ENCODE results near the gene MAPKAPK2. TPM values are rescaled to one million over a fixed set of nuclear protein-coding genes. Genes with fewer than 3 reads are reported as not detected.

Gene MAPKAPK2
- total RNA-seq, 1 experiment from 2014 or later = 72.4 TPM

DNA sequence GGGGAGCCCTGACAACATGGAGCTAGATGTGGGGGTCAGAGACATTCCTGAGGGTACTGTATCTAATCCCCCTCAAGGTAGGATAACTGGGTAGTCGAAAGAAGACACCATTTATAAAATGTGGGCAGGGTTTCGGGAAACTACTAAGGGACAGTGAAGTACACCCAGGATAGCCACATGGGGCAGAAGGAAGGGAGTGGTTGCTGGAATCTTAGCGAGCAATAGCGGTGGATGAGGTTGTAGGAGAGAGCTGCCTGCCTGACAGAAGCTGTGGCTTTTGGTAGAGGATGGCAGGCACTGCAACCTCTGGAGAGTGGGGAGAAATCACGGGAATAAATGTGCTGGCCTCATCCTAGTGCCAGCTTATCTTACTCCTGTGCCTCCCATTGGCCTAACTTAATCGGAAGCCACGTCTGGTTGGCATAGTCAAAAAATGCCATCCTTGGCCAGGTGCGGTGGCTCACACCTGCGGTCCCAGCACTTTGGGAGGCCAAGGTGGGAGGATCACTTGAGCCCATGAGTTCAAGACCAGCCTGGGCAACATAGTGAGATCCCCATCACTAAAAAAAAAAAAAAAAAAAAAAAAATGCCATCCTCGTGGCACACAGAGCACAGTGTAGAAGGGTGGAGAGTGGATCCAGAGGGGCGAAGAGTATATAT lies 23.4 kb upstream of the MAPKAPK2 start:
- CTCF ChIA-PET = no interaction called here
- Histone ChIP-seq H3K9me3 (ENCODE audit: control insufficient read depth, insufficient read depth, low read depth, low read length) (no peaks in the 10 kb centered on the region), H3K27ac (ENCODE audit: low read length) (no peak overlapping the region), H3K4me3 (ENCODE audit: low read depth in 2 of 2, low read length in 2 of 2) (no peak overlapping the region), H3K4me1 (ENCODE audit: control insufficient read depth, insufficient read depth, low read length) (no peaks in the 10 kb centered on the region), H3K27me3 (ENCODE audit: control insufficient read depth, insufficient read depth, low read length) (peaks cover 11% of the 10 kb centered on the region; the same call in 1 of the 2 replicates), H3K36me3 (ENCODE audit: control insufficient read depth, insufficient read depth, low read length) (no peaks in the 10 kb centered on the region)
- DNase-seq (ENCODE audit: low read depth, low spot score) (no peak), ATAC-seq (no peak)
- in situ Hi-C loops (cut with HindIII; ENCODE audit: low pct_unique_long_range_greater_than_20kb, low sequenced_read_pairs) = no loop called here
- intact Hi-C loops (cut with micrococcal nuclease; ENCODE audit: unreplicated experiment) = no loop called here
- POLR2A ChIA-PET = no interaction called here
- no peak for TF ChIP-seq SIN3A (IDR thresholded peaks at IDR 0.05; ENCODE audit: borderline replicate concordance, insufficient read depth, low read depth, low read length)
- no peak for TF ChIP-seq REST (IDR thresholded peaks at IDR 0.05; ENCODE audit: insufficient read depth in 1 of 2, low read depth in 2 of 2, low read length in 1 of 2)
- no peak for TF ChIP-seq POLR2AphosphoS5 (IDR thresholded peaks at IDR 0.05; ENCODE audit: low read depth, low read length)
- TF ChIP-seq, protein P1, sequence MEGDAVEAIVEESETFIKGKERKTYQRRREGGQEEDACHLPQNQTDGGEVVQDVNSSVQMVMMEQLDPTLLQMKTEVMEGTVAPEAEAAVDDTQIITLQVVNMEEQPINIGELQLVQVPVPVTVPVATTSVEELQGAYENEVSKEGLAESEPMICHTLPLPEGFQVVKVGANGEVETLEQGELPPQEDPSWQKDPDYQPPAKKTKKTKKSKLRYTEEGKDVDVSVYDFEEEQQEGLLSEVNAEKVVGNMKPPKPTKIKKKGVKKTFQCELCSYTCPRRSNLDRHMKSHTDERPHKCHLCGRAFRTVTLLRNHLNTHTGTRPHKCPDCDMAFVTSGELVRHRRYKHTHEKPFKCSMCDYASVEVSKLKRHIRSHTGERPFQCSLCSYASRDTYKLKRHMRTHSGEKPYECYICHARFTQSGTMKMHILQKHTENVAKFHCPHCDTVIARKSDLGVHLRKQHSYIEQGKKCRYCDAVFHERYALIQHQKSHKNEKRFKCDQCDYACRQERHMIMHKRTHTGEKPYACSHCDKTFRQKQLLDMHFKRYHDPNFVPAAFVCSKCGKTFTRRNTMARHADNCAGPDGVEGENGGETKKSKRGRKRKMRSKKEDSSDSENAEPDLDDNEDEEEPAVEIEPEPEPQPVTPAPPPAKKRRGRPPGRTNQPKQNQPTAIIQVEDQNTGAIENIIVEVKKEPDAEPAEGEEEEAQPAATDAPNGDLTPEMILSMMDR (IDR thresholded peaks at IDR 0.05) = no peak
- no peak for TF ChIP-seq TCF7L2 (IDR thresholded peaks at IDR 0.05; ENCODE audit: low read depth, low read length)
- BruUV-seq (replicated peaks) = no TSS peak

DNA sequence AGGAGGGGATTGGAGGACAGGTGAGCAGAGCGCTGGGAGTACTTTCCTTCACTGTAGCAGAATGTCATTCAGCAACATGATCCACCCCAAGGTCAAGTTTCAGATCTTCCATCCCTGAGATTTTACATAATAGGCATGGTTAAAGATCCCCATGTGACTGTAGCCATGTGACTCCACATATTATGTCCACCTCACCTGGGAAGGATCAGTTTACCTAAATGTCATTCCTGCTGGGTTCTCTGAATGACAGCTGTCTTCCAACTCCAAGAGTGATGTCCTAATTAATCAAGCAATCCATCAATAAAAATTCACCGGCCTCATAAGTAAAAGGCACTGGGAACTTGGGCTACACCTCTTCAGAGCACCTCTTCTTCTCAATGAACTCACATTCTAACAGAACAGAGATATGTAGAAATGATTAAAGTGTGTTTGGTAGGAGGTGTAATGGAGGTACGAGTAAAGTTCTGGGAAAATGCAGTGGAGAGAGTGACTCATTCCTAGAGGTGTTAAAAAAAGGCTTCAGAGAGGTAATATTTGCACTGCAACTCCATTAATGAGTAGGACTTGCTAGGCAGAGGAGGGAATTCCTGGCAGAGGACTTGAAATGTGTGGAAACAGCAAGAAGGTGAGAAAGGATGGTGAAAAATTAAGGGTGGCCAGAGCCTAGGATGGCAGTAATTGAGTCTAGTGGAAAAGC lies 22.2 kb upstream of the MAPKAPK2 start:
- in situ Hi-C loops (cut with HindIII; ENCODE audit: low pct_unique_long_range_greater_than_20kb, low sequenced_read_pairs) (no loop called here), intact Hi-C loops (cut with micrococcal nuclease; ENCODE audit: unreplicated experiment) (no loop called here)
- CTCF ChIA-PET = interaction anchor here (0.8 to 4.1 kb wide), 3 partner anchors 28 to 183 kb away, joined by 3 to 32 read pairs (median 22); partner anchors contain the start of gene DYRK3
- TF ChIP-seq SIN3A (IDR thresholded peaks at IDR 0.05; ENCODE audit: borderline replicate concordance, insufficient read depth, low read depth, low read length) (no peak), REST (IDR thresholded peaks at IDR 0.05; ENCODE audit: insufficient read depth in 1 of 2, low read depth in 2 of 2, low read length in 1 of 2) (no peak), TCF7L2 (IDR thresholded peaks at IDR 0.05; ENCODE audit: low read depth, low read length) (no peak), POLR2AphosphoS5 (IDR thresholded peaks at IDR 0.05; ENCODE audit: low read depth, low read length) (no peak)
- TF ChIP-seq, protein P1 (IDR thresholded peaks at IDR 0.05) = no peak
- ATAC-seq (no peak), DNase-seq (ENCODE audit: low read depth, low spot score) (no peak)
- no TSS peak for BruUV-seq (replicated peaks)
- Histone ChIP-seq H3K27ac (ENCODE audit: low read length) (no peak overlapping the region), H3K9me3 (ENCODE audit: control insufficient read depth, insufficient read depth, low read depth, low read length) (no peaks in the 10 kb centered on the region), H3K27me3 (ENCODE audit: control insufficient read depth, insufficient read depth, low read length) (peaks cover 11% of the 10 kb centered on the region; the same call in 1 of the 2 replicates), H3K36me3 (ENCODE audit: control insufficient read depth, insufficient read depth, low read length) (no peaks in the 10 kb centered on the region), H3K4me1 (ENCODE audit: control insufficient read depth, insufficient read depth, low read length) (no peaks in the 10 kb centered on the region), H3K4me3 (ENCODE audit: low read depth in 2 of 2, low read length in 2 of 2) (no peak overlapping the region)
- POLR2A ChIA-PET = no interaction called here
